Measurements from ENCODE around the gene PTPRN2. TPM values are rescaled to one million over a fixed set of nuclear protein-coding genes. Genes with fewer than 3 reads are reported as not detected.

The PTPRN2 gene
- polyA plus RNA-seq, 6 donors from 2014 or later: 1.4 to 4.6 (median 3.8) TPM

DNA sequence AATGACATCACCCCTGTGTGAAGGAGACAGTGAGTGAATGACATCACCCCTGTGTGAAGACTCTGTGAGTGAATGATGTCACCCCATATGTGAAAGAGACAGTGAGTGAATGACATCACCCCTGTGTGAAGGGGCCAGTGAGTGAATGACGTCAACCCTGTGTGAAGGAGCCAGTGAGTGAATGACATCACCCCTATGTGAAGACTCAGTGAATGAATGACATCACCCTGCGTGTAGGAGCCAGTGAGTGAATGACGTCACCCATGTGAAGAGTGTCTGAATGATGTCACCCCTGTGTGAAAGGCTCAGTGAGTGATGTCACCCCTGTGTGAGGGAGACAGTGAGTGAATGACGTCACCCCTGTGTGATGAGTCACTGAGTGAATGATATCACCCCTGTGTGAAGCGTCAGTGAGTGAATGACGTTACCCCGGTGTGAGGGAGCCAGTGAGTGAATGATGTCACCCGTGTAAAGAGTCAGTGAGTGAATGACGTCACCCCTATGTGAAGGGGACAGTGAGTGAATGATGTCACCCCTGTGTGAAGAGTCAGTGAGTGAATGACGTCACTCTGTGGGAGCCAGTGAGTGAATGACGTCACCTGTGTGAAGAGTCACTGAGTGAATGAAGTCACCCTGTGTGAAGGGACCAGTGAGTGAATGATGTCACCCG lies 478.1 kb downstream of the PTPRN2 start:
- peaks cover 5 to 33% (median 15%) of the 10 kb centered on the region in 7 donors for H3K9me3 Mint-ChIP-seq
- H3K36me3 Mint-ChIP-seq: peaks cover 0 to 24% of the 10 kb centered on the region in 2 donors
- DNase-seq (no peak), ATAC-seq (ENCODE audit: low read depth in 2 of 2) (no peak)
- peaks cover 0 to 4% (median 0%) of the 10 kb centered on the region in 3 donors for H3K4me1 Mint-ChIP-seq
- H3K4me3 Mint-ChIP-seq: no peak overlapping the region
- H3K27me3 Mint-ChIP-seq: no peaks in the 10 kb centered on the region
- H3K27ac Mint-ChIP-seq: no peak overlapping the region

DNA sequence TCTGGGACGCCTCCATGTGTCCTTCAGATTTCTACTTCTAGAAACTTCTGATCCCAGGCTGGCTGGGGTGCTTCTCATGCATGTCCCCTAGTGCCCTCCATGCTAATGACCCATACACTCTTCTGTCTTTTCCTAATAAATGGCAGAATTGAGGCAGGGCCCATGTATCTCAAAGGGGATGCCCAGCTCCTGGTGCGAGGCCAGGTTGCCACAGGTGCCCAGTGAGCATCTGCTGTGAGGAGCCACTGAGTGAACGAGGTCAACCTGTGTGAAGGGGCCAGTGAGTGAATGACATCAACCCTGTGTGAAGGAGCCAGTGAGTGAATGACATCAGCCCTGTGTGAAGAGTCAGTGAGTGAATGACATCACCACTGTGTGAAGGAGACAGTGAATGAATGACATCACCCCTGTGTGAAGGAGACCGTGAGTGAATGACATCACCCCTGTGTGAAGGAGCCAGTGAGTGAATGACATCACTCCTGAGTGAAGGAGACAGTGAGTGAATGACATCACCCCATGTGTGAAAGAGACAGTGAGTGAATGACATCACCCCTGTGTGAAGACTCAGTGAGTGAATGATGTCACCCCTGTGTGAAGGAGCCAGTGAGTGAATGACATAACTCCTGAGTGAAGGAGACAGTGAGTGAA lies 478.9 kb downstream of the PTPRN2 start:
- no peak for DNase-seq
- Mint-ChIP-seq H3K36me3 (peaks cover 0 to 24% of the 10 kb centered on the region in 2 donors), H3K9me3 (peaks cover 4 to 32% (median 15%) of the 10 kb centered on the region in 7 donors), H3K4me3 (no peak overlapping the region), H3K4me1 (peaks cover 0 to 4% (median 0%) of the 10 kb centered on the region in 3 donors), H3K27ac (peak overlapping the region in 1 of 6 donors; percentile 47), H3K27me3 (no peaks in the 10 kb centered on the region)
- ATAC-seq (ENCODE audit: low read depth in 2 of 2): no peak

DNA sequence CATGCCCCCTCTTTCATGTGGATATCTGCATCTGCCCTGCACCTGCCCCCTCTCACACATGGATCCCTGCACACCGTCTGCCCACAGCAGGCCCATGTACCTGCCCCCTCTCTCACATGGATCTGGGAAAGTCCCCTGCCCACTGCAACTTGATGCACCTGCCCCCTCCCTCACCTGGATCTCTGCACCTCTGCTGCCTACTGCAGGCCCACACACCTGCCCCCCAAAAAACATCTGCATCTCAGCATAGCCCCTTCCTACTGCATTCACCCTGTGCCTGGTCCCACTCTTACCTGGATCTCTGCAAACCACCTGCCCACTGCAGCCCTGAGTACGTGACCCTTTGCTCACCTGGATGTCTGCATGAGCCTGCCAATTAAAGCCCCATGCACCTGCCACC lies 479.8 kb downstream of the PTPRN2 start:
- Mint-ChIP-seq H3K4me3 (no peak overlapping the region), H3K9me3 (peaks cover 4 to 25% (median 13%) of the 10 kb centered on the region in 7 donors), H3K27ac (no peak overlapping the region), H3K36me3 (peaks cover 0 to 15% of the 10 kb centered on the region in 2 donors), H3K4me1 (no peaks in the 10 kb centered on the region), H3K27me3 (no peaks in the 10 kb centered on the region)
- ATAC-seq (ENCODE audit: low read depth in 2 of 2): no peak
- no peak for DNase-seq

DNA sequence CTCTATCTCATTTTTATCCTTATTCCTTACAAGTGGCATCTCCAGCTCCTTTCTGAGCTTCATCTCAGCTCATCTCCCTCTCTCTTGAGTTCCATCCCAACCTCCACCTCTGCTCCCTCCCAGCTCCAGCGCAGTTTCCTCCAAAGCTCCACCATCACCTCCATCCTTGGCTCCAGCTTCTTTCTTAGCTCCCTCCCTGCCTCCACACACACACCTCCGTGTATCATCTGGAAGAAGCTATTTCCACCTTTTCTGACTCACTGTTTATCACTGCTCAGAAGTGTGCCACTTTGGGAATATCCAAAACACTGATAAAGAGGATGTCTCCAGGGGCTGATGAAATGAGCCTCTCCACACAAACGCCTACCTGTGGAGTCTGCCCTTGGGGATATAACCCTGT lies 481.4 kb downstream of the PTPRN2 start:
- no peak overlapping the region for H3K27ac Mint-ChIP-seq
- peaks cover 4 to 22% (median 9%) of the 10 kb centered on the region in 7 donors for H3K9me3 Mint-ChIP-seq
- H3K4me1 Mint-ChIP-seq: no peaks in the 10 kb centered on the region
- H3K4me3 Mint-ChIP-seq: no peak overlapping the region
- H3K27me3 Mint-ChIP-seq: no peaks in the 10 kb centered on the region
- peaks cover 0 to 7% of the 10 kb centered on the region in 2 donors for H3K36me3 Mint-ChIP-seq
- DNase-seq (no peak), ATAC-seq (ENCODE audit: low read depth in 2 of 2) (no peak)

DNA sequence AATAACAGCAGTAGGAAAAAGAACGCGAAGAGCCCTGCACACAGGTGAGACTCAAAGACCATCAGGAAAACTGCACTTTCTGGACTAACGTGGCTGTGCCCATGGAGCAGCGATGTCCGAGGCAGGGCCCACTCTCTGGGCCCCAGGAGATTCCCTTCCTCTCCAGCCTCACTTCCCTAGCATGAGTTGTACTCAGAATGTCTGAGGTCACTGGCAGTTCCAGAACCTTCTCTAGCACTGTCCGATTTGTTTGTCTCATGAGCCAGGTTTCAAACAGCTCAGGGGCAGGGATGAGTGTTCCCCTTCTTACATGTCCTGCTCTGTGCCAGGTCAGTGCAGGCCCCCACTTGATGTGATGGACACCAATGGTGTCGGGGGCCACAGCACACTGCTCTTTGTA lies 484.2 kb downstream of the PTPRN2 start:
- ATAC-seq (ENCODE audit: low read depth in 2 of 2) (no peak), DNase-seq (no peak)
- H3K4me1 Mint-ChIP-seq: no peaks in the 10 kb centered on the region
- no peak overlapping the region for H3K27ac Mint-ChIP-seq
- H3K9me3 Mint-ChIP-seq: peaks cover 2 to 19% (median 6%) of the 10 kb centered on the region in 7 donors
- no peaks in the 10 kb centered on the region for H3K27me3 Mint-ChIP-seq
- no peak overlapping the region for H3K4me3 Mint-ChIP-seq
- H3K36me3 Mint-ChIP-seq: no peaks in the 10 kb centered on the region

DNA sequence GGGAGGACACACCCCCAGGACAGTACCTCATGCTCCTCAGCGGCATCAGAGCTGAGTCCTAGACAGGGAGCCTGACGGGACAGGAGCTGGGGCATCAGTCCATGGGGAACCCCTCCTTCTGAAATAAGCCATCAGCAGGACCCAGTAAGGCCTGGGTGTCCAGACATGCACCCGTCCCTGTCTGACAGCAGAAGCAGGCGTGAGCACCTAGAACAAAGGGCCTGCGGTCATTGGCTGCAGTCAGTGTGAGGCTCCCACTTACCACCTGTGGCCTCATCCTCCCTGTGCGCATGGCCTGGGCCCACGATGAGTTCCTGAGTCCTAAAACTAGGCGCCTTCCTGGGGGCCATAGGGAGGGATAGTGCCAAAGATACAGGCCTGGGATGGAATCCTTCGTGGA lies 484.7 kb downstream of the PTPRN2 start:
- H3K4me3 Mint-ChIP-seq: no peak overlapping the region
- DNase-seq (no peak), ATAC-seq (ENCODE audit: low read depth in 2 of 2) (no peak)
- no peak overlapping the region for H3K27ac Mint-ChIP-seq
- no peaks in the 10 kb centered on the region for H3K27me3 Mint-ChIP-seq
- H3K4me1 Mint-ChIP-seq: no peaks in the 10 kb centered on the region
- H3K36me3 Mint-ChIP-seq: no peaks in the 10 kb centered on the region
- H3K9me3 Mint-ChIP-seq: peaks cover 2 to 14% (median 6%) of the 10 kb centered on the region in 7 donors

DNA sequence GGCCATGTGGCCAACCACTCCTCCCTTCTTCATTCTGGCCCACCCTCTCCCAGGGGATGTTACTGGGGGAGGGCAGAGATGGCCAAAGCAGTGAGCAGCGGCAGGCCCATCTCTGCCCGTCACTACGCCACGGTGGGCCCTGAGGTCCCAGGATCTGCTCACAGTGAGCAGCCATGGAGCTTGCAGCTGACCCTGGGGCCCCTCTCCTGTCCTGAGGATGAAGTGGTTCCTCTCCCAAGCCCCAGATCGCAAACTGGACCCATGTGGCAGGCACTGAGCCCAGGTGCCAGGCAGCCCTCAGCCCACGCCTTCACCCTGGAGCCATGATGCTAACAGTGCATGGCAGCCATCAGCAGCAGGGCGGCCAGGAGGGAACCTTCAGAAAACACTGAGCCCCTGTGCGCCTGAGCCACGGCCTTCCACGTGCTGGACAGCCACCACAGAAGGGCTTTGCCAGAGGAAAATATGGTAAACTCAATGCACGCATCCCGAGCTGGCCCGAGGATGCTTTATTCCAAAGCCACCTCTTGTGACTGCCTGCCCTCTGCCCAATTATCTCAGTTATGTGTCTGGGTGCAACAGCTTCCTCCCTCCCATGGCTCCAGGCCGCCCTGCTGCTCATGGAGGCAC lies 485.7 kb downstream of the PTPRN2 start:
- Mint-ChIP-seq H3K36me3 (no peaks in the 10 kb centered on the region), H3K27ac (no peak overlapping the region), H3K4me3 (no peak overlapping the region), H3K4me1 (no peaks in the 10 kb centered on the region), H3K9me3 (peaks cover 2 to 15% (median 6%) of the 10 kb centered on the region in 7 donors), H3K27me3 (no peaks in the 10 kb centered on the region)
- DNase-seq (no peak), ATAC-seq (ENCODE audit: low read depth in 2 of 2) (no peak)

DNA sequence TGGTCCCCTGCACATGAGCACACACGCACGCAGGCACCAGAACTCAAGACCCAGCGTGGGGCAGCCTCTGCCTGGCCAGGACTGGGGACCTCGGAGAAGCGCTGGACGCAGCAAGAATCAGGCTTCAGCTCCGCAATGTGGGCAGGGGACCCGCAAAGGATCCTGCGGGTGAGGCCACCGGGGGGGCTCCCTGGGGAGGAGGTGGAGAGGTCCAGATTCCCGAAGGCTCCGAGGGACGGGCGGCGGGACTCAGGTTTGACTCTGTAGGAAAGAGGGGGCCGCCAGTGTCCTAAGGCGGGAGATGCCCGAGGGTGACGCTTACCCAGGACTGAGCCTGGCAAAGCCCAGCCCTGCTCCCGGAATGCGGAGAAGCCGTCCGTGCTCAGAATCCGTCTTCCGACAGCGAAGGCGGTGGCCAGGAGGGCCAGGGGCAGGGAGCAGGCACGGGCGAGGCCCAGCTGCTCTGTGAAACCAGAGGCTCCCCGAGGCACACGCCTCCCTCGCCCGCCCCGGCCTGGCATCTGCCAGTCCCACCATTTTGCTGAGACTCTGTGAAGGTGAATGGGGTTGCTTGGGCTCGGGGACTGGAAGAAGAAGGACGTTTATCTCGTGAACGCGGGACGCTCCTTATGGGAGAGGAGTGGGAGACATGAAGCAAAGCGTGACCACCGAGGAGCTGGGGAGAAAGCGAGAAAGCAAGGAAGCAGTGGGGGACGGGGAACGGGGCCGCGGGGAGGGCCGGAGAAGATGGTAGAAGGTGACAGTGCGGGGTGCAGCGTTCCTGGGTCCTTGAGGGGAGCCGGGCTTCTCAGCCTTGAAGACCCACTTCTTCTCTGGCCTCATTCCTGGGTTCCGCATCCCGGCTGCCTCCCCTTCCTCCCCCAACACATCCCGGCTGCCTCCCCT lies 489.2 kb downstream of the PTPRN2 start:
- ATAC-seq (ENCODE audit: low read depth in 2 of 2) (no peak), DNase-seq (no peak)
- H3K36me3 Mint-ChIP-seq: no peaks in the 10 kb centered on the region
- no peaks in the 10 kb centered on the region for H3K4me1 Mint-ChIP-seq
- H3K9me3 Mint-ChIP-seq: peaks cover 2 to 15% (median 6%) of the 10 kb centered on the region in 7 donors
- H3K4me3 Mint-ChIP-seq: no peak overlapping the region
- H3K27me3 Mint-ChIP-seq: no peaks in the 10 kb centered on the region
- no peak overlapping the region for H3K27ac Mint-ChIP-seq

DNA sequence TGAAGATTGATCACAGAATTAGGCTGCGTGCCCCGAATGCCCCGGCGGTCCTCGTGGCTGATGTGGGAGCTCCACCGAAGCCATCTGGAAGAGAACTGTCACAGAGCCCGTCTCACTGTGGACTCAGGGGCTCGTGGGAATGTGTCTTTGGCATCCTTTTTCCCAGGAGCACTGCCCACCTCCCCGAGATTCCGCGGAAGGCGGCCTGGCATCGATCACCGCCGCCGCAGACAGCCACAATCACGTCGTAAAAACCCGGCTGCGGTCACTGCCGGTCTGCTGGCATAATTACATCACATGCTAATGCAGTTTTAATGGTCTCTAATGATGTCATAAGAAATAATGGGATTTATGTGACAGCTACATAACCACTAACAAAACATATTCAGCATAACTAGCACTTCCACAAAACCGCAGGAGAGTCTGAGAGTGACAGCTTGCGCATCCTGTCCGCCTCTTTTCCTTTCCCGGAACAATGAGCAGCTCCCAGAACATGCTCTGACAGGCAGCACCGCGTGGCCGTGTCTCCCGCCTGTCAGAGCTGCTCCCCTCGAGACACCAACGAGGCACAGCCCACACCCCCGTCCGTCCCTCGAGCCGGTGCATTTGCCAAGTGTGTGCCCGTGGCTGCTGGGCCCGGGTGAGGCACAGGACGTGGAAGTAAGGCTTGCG lies 490.0 kb downstream of the PTPRN2 start:
- ATAC-seq (ENCODE audit: low read depth in 2 of 2) (no peak), DNase-seq (no peak)
- H3K4me3 Mint-ChIP-seq: peak overlapping the region in 1 of 8 donors; percentile 25
- no peak overlapping the region for H3K27ac Mint-ChIP-seq
- H3K27me3 Mint-ChIP-seq: no peaks in the 10 kb centered on the region
- H3K36me3 Mint-ChIP-seq: no peaks in the 10 kb centered on the region
- H3K4me1 Mint-ChIP-seq: no peaks in the 10 kb centered on the region
- peaks cover 2 to 15% (median 6%) of the 10 kb centered on the region in 7 donors for H3K9me3 Mint-ChIP-seq

DNA sequence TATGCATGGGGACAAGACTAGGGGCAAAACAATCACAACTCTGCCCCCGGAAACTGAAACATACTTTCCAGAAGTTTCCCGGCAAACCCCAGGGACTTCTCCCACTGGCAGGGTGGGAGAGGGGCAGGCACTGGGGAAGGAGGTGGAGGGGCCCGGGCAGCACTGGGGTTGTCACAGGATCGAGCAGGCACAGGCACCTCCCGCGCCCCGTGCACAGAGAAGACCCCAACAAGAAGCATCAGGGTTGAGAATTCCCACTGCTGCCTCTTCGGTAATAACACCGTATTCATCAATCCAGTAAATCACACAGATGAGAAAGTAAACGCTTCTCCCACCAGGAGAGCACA lies 490.5 kb downstream of the PTPRN2 start:
- H3K4me1 Mint-ChIP-seq: no peaks in the 10 kb centered on the region
- peaks cover 0 to 15% (median 6%) of the 10 kb centered on the region in 7 donors for H3K9me3 Mint-ChIP-seq
- H3K4me3 Mint-ChIP-seq: peak overlapping the region in 1 of 8 donors; percentile 25
- ATAC-seq (ENCODE audit: low read depth in 2 of 2): no peak
- H3K27me3 Mint-ChIP-seq: no peaks in the 10 kb centered on the region
- DNase-seq: no peak
- H3K27ac Mint-ChIP-seq: no peak overlapping the region
- H3K36me3 Mint-ChIP-seq: no peaks in the 10 kb centered on the region

DNA sequence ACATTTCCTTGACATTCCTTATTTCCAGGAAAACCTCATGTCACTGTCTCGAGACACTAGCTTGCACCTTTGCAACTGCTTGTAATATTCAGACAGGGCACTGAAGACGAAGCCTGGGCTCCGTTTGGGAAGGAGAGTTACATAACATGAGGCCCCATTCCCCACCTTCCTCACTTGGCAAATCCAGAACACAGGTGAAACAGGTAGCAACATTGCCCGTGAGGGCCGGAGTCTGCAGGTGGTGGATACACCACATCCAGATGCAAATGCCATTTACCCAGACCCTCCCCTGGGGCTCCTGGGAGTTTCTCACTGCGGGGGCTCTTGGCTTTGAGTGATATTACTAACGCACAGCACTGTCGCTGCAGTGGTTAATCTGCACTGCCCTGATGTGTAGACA lies 491.0 kb downstream of the PTPRN2 start:
- H3K27ac Mint-ChIP-seq: no peak overlapping the region
- no peak for ATAC-seq (ENCODE audit: low read depth in 2 of 2)
- no peaks in the 10 kb centered on the region for H3K4me1 Mint-ChIP-seq
- H3K9me3 Mint-ChIP-seq: peaks cover 0 to 15% (median 6%) of the 10 kb centered on the region in 7 donors
- no peak for DNase-seq
- H3K27me3 Mint-ChIP-seq: no peaks in the 10 kb centered on the region
- no peak overlapping the region for H3K4me3 Mint-ChIP-seq
- H3K36me3 Mint-ChIP-seq: no peaks in the 10 kb centered on the region

DNA sequence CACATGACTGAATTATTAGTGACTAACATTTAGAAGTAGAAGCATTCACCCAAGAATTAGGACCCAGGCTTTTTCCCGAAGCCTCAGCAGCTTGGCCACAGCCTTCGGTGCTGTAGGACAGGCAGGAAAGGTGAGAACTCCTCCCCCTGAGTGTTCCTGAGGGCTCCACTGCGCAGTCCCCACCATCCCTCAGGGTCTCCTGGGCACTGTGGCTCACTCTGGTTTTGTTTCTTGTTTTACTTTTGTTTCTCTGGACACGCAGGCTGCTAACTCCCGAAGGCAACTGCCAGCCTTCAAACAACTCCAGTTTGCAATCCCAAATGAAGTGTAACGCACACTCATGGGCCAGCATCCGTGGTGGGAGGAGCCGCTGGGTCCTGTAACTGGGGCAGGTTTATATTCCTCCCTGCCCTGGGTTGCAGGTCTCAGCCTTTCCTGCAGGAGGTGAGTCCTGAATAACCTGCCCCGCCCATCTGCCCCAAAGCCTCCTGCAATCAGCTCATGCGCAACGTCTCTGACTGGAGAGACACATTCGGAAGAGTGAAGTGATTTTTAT lies 492.9 kb downstream of the PTPRN2 start:
- no peak for ATAC-seq (ENCODE audit: low read depth in 2 of 2)
- peaks cover 0 to 3% of the 10 kb centered on the region in 2 donors for H3K36me3 Mint-ChIP-seq
- no peaks in the 10 kb centered on the region for H3K27me3 Mint-ChIP-seq
- no peak overlapping the region for H3K27ac Mint-ChIP-seq
- no peaks in the 10 kb centered on the region for H3K4me1 Mint-ChIP-seq
- no peak for DNase-seq
- no peak overlapping the region for H3K4me3 Mint-ChIP-seq
- H3K9me3 Mint-ChIP-seq: peaks cover 1 to 12% (median 4%) of the 10 kb centered on the region in 7 donors
